HG03442 (cell line): ENCODE results near the gene TUBAL3.
"Not testable (repeated sequence)": the region's sequence is repeated elsewhere in the genome, so short reads cannot be mapped to it uniquely, and the experiment has no call there.

Experiments used
- ATAC-seq: cut with Tn5 transposase; IDR thresholded peaks from one replicate; pipeline ENCODE4 v1.9.1; 2021; ENCODE audit warnings: mild to moderate bottlenecking, moderate library complexity; ENCODE audit not compliant: unreplicated experiment

The TUBAL3 gene

GRCh38 chr10:5424751-5425150 is 20.1 kb upstream of the TUBAL3 start:
- no peak for ATAC-seq

- no peak for ATAC-seq
Observed at GRCh38 chr10:5423771-5424170, 19.1 kb upstream of the TUBAL3 start.

GRCh38 chr10:5419466-5420094 is 15.0 kb upstream of the TUBAL3 start:
- ATAC-seq = no peak

GRCh38 chr10:5418584-5418983 is 14.0 kb upstream of the TUBAL3 start:
- ATAC-seq = no peak

GRCh38 chr10:5416981-5417380 is 12.4 kb upstream of the TUBAL3 start:
- no peak for ATAC-seq

GRCh38 chr10:5413012-5413938 is 8.6 kb upstream of the TUBAL3 start:
- ATAC-seq = no peak

GRCh38 chr10:5412277-5412941 is 7.8 kb upstream of the TUBAL3 start, which contains the start of gene NET1:
Gene NET1 (plus strand): TSS chr10:5412557. CDS start chr10:5412693, 136 bp downstream.
- ATAC-seq = peak; percentile 98

GRCh38 chr10:5411941-5412276 is 7.3 kb upstream of the TUBAL3 start:
- no peak for ATAC-seq

- not testable (repeated sequence) for ATAC-seq
Observed at GRCh38 chr10:5410787-5411186, 6.2 kb upstream of the TUBAL3 start.

- no peak for ATAC-seq
Observed at GRCh38 chr10:5406918-5407317, 2.3 kb upstream of the TUBAL3 start.

- no peak for ATAC-seq
Observed at GRCh38 chr10:5402798-5403197, 1.8 kb downstream of the TUBAL3 start.

GRCh38 chr10:5400468-5401240 is 4.0 kb downstream of the TUBAL3 start:
- no peak for ATAC-seq

- no peak for ATAC-seq
Observed at GRCh38 chr10:5399332-5399731, 5.3 kb downstream of the TUBAL3 start.

- ATAC-seq = no peak
Observed at GRCh38 chr10:5396556-5397300, 7.9 kb downstream of the TUBAL3 start.

GRCh38 chr10:5395168-5395567 is 9.5 kb downstream of the TUBAL3 start:
- no peak for ATAC-seq

GRCh38 chr10:5393529-5393928 is 11.1 kb downstream of the TUBAL3 start:
- ATAC-seq = no peak

GRCh38 chr10:5391790-5392189 is 12.8 kb downstream of the TUBAL3 start:
- no peak for ATAC-seq

- ATAC-seq = no peak
Observed at GRCh38 chr10:5390607-5391205, 13.9 kb downstream of the TUBAL3 start.

GRCh38 chr10:5387169-5387568 is 17.5 kb downstream of the TUBAL3 start:
- no peak for ATAC-seq

- no peak for ATAC-seq
Observed at GRCh38 chr10:5385224-5385623, 19.4 kb downstream of the TUBAL3 start.
